HEK293T (cell line): ENCODE measurements around the gene GRID1.
A peak's percentile ranks its signal among the peaks of the same experiment; 100 is the strongest.

ENCODE experiments used
- CTCF ChIA-PET: fragments of 350-600 bp; formaldehyde crosslinking; extraction: SDS; loops from one replicate; lab custom pipeline; 2021; ENCODE audit warnings: antibody characterized with exemption, inconsistent platforms; lab: Yijun Ruan, JAX
- POLR2A ChIA-PET: fragments of 350-600 bp; formaldehyde crosslinking; extraction: SDS; loops from one replicate; lab custom pipeline; 2020; ENCODE audit warnings: antibody characterized with exemption, inconsistent platforms; lab: Yijun Ruan, JAX
- DNase-seq: peaks from one replicate; pipeline ENCODE4 v3.0.0; 2012; ENCODE audit warnings: mixed read lengths; ENCODE audit errors: extremely low spot score
- ARNT ChIP-seq: fragments of 450-650 bp; IDR thresholded peaks from 2 replicates; pipeline ENCODE4 v1.6.1; 2017; ENCODE audit warnings: mild to moderate bottlenecking
- BHLHE40 ChIP-seq: fragments of 450-650 bp; IDR thresholded peaks from 2 replicates; pipeline ENCODE4 v1.6.1; 2016; ENCODE audit warnings: mild to moderate bottlenecking, moderate library complexity, borderline replicate concordance
- CTBP1 ChIP-seq: fragments of 450-650 bp; IDR thresholded peaks from 2 replicates; pipeline ENCODE4 v1.6.1; 2016; ENCODE audit warnings: borderline replicate concordance
- ELF4 ChIP-seq: fragments of 450-650 bp; IDR thresholded peaks from 2 replicates; pipeline ENCODE4 v1.6.1; 2017; ENCODE audit warnings: antibody characterized with exemption
- FOXA1 ChIP-seq: fragments of 450-650 bp; IDR thresholded peaks from 2 replicates; pipeline ENCODE4 v1.6.1; 2016; ENCODE audit warnings: mild to moderate bottlenecking
- FOXK2 ChIP-seq: fragments of 450-650 bp; IDR thresholded peaks from 2 replicates; pipeline ENCODE4 v1.6.1; 2016; ENCODE audit warnings: mild to moderate bottlenecking
- FOXM1 ChIP-seq: fragments of 450-650 bp; IDR thresholded peaks from 2 replicates; pipeline ENCODE4 v1.6.1; 2017; ENCODE audit warnings: mild to moderate bottlenecking, borderline replicate concordance
- HDGF ChIP-seq: fragments of 450-650 bp; IDR thresholded peaks from 2 replicates; pipeline ENCODE4 v1.6.1; 2017; ENCODE audit warnings: antibody characterized with exemption, borderline replicate concordance
- L3MBTL2 ChIP-seq: fragments of 450-650 bp; conservative IDR thresholded peaks from 2 replicates; pipeline ENCODE4 v1.6.1; 2016; ENCODE audit warnings: mild to moderate bottlenecking
- LEF1 ChIP-seq: fragments of 450-650 bp; IDR thresholded peaks from 2 replicates; pipeline ENCODE4 v1.6.1; 2017; ENCODE audit warnings: mild to moderate bottlenecking, borderline replicate concordance
- NFRKB ChIP-seq: fragments of 450-650 bp; IDR thresholded peaks from 2 replicates; pipeline ENCODE4 v1.6.1; 2016; ENCODE audit warnings: mild to moderate bottlenecking, moderate library complexity
- SP1 ChIP-seq: fragments of 450-650 bp; IDR thresholded peaks from 2 replicates; pipeline ENCODE4 v1.6.1; 2017
- SUZ12 ChIP-seq: fragments of 450-650 bp; IDR thresholded peaks from 2 replicates; pipeline ENCODE4 v1.6.1; 2016; ENCODE audit warnings: mild to moderate bottlenecking
- TARDBP ChIP-seq: fragments of 450-650 bp; IDR thresholded peaks from 2 replicates; pipeline ENCODE4 v1.6.1; 2016
- ZNF384 ChIP-seq: fragments of 450-650 bp; IDR thresholded peaks from 2 replicates; pipeline ENCODE4 v1.6.1; 2016
- TF ChIP-seq, protein P1 (sequence below): fragments of 450-650 bp; IDR thresholded peaks from 2 replicates; pipeline ENCODE4 v1.6.1; 2016

Gene GRID1

DNA sequence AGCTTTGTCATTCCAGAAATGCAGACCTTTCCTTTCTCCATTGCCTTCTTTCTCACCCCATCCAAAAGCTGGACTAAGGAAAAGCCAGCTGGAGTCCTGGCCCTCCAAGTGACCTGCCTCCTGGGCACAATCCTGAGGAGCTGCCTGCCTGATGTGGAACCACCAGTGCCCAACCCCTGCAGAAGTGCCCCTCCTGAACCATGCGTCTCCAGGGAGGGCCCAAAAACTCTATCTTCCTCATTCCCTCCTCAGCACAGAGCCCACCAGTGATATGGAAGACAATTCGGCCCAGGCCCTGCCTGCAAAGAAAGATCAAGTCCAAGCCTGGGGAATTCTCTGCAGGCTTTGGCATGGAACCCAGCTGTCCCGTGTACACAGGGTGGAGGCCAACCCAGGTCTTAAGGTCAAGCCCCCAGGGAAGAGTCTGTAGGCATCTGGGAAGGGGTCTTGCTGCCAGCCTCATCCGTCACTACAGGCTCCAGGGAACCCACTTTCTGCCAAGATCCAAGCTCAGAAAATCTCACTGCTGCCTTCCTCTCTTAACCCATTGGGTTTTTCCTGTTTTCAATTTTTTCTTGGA lies 3.5 kb upstream of the GRID1 start:
- TF ChIP-seq ZNF384 (no peak), L3MBTL2 (no peak), FOXA1 (no peak), SP1 (no peak), FOXM1 (no peak), LEF1 (no peak), TARDBP (no peak), CTBP1 (no peak), NFRKB (no peak)
- TF ChIP-seq, protein P1, sequence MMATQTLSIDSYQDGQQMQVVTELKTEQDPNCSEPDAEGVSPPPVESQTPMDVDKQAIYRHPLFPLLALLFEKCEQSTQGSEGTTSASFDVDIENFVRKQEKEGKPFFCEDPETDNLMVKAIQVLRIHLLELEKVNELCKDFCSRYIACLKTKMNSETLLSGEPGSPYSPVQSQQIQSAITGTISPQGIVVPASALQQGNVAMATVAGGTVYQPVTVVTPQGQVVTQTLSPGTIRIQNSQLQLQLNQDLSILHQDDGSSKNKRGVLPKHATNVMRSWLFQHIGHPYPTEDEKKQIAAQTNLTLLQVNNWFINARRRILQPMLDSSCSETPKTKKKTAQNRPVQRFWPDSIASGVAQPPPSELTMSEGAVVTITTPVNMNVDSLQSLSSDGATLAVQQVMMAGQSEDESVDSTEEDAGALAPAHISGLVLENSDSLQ = no peak
- ChIA-PET CTCF (interaction anchor here (1.2 kb wide), 1 partner anchor 18 kb away, joined by 3 read pairs; no protein-coding TSS in a partner anchor), POLR2A (no interaction called here)
- DNase-seq = no peak

DNA sequence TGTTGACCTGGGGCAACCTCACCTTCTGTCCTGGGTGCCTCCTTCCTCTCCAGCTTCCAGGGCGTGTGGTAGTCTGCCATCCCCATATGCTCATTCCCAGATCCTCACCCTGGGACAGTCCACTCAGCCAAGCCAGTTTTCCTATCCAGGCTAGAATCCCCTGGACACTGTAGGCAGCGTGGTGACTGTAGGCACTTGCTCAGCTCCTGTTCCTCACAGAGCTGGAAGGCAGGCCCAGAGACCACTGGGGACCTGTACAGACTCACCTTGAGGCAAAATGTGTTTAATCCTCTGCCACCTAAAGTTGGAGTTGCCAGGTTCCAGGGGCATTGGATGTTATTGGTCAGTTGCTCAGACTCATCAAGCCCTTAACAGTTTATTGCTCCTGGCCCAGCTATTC lies 2.4 kb upstream of the GRID1 start:
- CTCF ChIA-PET = interaction anchor here (0.9 to 1.2 kb wide), 2 partner anchors 17 to 19 kb away, joined by 3 read pairs; no protein-coding TSS in a partner anchor
- no peak for DNase-seq
- TF ChIP-seq SUZ12 = no peak
- TF ChIP-seq ELF4 = no peak
- POLR2A ChIA-PET = no interaction called here

DNA sequence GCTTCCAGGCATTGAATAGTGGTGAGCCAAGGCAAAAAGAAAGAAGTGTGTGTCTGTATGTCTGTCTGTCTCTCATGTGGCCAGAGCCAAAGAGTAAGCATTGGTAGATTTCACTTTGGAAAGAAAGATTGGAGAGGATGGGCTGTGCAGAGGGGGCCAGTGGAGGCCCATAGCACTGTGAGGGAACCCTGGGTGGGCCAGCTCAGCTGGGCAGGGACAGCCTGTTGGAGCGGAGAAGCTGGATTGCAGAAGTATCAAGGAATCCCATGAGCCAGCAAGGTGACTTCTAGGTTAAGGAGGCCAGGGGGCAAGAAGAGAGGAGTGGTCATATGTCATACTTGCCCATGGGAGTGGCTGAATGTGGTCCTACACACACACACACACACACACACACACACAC lies 1.5 kb upstream of the GRID1 start:
- TF ChIP-seq FOXM1 = no peak
- CTCF ChIA-PET = no interaction called here
- DNase-seq = no peak
- POLR2A ChIA-PET = no interaction called here

DNA sequence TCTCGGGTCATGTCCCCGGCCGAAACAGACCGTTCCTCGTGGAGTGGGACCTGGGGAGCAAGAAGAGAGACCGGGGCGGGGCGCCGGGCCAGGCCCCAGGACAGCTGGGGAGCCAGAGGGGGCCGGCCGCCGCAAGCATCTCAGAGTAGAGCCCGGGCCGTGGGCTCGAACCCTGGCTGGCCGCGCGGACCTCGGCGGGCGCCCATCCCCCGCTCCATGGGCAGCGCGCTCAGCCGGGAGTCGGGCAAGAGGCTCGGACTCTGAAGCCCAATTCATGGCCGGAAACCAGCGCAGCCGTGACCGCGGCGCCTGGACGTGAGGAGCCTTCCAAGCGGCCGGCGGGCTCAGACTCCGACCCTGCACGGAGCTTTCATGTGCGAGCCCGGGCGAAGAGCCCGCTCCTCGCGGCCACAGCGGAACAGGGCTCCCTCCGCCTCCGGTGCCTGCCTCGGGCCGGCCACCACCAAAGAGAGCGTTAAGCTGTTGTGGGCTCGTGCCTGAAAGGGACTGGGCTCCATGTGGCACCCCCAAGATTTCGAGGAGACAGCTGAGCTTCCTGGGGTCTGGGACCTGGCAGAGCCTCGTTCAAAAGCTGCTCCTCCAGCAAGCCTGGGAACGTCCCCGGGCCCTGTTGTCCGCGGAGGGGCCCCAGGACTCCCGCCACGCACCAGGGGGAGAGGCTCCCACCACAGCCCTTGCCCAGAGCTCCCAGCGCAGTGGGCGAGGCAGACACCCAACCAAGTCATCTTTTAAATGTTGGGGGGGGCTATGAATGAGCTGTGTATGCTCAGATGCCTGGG lies 757 bp upstream of the GRID1 start:
- TF ChIP-seq, protein P1 = no peak
- TF ChIP-seq SUZ12 (no peak), FOXA1 (no peak), L3MBTL2 (0 out of 2 replicates have a peak, but pooled peaks have one; percentile 1), HDGF (no peak), FOXM1 (no peak)
- ChIA-PET CTCF (interaction anchor here (0.7 kb wide), 1 partner anchor 220 kb away, joined by 3 read pairs; no protein-coding TSS in a partner anchor), POLR2A (interaction anchor here (1.3 kb wide), 1 partner anchor 9 kb away, joined by 3 read pairs; no protein-coding TSS in a partner anchor)
- DNase-seq = no peak

DNA sequence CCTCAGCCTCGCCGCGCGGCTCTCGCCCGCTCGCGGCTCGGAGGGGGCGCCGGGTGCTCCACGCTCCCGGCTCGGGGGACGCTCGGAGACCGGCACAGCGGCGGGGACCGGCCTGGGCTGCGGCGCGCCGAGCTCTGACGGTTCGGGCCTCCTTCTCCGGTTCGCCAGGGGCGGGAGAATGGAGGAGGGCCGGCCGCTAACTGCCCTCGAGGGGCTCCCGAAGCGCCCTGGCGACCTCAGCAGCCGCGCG lies 232 bp upstream of the GRID1 start:
- ChIA-PET POLR2A (interaction anchor here (1.0 to 1.3 kb wide), 2 partner anchors 8 to 35 kb away, joined by 3 read pairs; no protein-coding TSS in a partner anchor), CTCF (interaction anchor here (0.7 kb wide), 1 partner anchor 220 kb away, joined by 3 read pairs; no protein-coding TSS in a partner anchor)
- DNase-seq = no peak
- TF ChIP-seq L3MBTL2 (peak; percentile 74), FOXM1 (no peak)

DNA sequence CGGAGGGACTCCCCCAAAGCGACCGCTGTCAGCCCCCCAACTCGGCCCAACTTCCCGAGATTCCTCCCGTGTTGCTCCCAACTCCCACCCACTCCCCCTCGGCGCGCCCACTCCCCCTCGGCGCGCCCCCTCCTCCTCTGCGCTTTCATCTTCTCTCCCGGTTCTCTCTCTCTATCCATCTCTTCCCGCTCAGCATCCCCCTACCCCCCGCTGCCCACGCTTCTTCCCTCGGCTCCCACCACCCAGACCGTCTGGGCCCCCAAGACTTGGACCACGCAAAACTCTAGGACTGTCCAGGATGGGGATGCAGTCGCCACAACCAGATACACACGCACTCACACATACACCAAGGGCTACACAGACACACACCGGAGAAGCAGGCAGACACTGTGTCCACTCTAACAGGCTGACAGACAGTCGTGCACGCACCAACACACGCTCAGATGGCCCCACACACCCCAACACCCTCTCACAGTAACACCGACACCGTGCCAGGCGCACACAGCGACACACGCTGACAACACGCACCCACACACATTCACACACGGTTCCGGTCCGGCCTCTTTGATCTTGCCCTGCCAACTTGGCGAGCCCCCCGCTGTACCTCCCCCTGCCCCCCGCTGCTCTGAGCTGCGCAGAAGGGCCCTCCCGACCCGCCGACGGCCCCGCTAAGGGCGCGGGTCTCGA lies 1.1 kb downstream of the GRID1 start:
- ChIA-PET CTCF (no interaction called here), POLR2A (no interaction called here)
- TF ChIP-seq ELF4 (no peak), L3MBTL2 (0 out of 2 replicates have a peak, but pooled peaks have one; percentile 38)
- DNase-seq = no peak

DNA sequence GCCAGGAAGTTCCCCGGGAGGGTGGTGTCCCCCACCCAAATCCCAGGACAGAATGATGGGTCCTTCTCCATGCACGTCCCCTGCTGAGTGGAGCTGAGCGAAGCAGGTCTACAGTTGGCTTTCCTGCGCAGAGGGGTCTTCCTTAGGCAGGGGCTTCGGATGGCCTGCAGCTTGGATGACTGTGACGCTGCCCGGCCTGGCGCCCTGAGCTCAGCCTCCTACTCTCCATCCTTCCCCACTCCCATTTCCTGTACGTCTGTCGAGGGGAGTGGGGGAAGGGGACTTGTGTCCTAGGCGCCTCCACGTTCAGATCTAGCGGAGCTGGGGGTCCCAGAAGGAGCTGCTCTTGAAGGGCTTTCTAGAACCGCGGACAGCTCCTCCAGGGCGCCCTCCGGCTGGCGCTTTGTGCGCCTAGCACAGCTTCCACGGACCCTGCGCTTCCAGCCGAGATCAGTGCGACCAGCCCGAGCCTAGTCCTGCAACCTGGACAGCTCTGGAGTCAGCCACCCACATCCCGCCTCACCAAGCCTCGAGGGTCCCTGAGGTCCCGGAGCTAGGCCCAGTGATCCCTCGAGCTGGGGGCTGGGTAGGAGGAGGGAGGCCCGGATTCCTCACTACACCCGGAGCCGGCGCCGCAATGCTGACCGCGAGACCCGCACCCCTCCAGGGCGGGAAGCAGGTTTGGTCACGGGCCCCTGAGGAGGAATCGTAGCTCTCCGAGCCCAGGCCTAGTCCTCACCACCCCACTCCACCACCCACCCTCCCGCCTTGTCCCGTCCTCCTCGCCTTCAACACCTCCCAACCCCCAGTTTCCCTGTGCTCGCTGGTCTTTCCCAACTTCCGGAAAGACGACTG lies 1.9 kb downstream of the GRID1 start:
- ChIA-PET CTCF (interaction anchor here (0.9 kb wide), 1 partner anchor 15 kb away, joined by 3 read pairs; no protein-coding TSS in a partner anchor), POLR2A (no interaction called here)
- TF ChIP-seq TARDBP (no peak), FOXA1 (no peak), ZNF384 (no peak), LEF1 (no peak), SUZ12 (no peak), CTBP1 (no peak), FOXM1 (no peak), ELF4 (no peak), ARNT (no peak), L3MBTL2 (no peak), SP1 (no peak), NFRKB (no peak), HDGF (no peak), BHLHE40 (no peak), FOXK2 (no peak)
- TF ChIP-seq, protein P1 = no peak

More for the DNA sequence above, 1.9 kb downstream of the GRID1 start:
- no peak for DNase-seq
